GM10248 (cell line): ENCODE results near the gene MICB.
A peak's percentile ranks its signal among the peaks of the same experiment; 100 is the strongest.
"Not testable (repeated sequence)": the region's sequence is repeated elsewhere in the genome, so short reads cannot be mapped to it uniquely, and the experiment has no call there.

Experiments used
- CTCF ChIA-PET: fragments of 300-600 bp; sonication (Branson Sonifier 250); formaldehyde crosslinking; extraction: SDS; loops from one replicate; lab custom pipeline; 2021; ENCODE audit warnings: antibody characterized with exemption; lab: Yijun Ruan, JAX
- POLR2A ChIA-PET: fragments of 350-650 bp; sonication (Branson Sonifier 250); formaldehyde crosslinking; extraction: SDS; loops from one replicate; lab custom pipeline; 2020; ENCODE audit warnings: antibody characterized with exemption; lab: Yijun Ruan, JAX
- DNase-seq: peaks from one replicate; pipeline ENCODE4 v3.0.0; 2012; ENCODE audit errors: extremely low spot score
- CTCF ChIP-seq: IDR thresholded peaks from 2 replicates; pipeline ENCODE4 v1.5.1; 2012; ENCODE audit warnings: mild to moderate bottlenecking, low read depth; ENCODE audit errors: extremely low read depth, missing control alignments, control extremely low read depth

The MICB gene

DNA sequence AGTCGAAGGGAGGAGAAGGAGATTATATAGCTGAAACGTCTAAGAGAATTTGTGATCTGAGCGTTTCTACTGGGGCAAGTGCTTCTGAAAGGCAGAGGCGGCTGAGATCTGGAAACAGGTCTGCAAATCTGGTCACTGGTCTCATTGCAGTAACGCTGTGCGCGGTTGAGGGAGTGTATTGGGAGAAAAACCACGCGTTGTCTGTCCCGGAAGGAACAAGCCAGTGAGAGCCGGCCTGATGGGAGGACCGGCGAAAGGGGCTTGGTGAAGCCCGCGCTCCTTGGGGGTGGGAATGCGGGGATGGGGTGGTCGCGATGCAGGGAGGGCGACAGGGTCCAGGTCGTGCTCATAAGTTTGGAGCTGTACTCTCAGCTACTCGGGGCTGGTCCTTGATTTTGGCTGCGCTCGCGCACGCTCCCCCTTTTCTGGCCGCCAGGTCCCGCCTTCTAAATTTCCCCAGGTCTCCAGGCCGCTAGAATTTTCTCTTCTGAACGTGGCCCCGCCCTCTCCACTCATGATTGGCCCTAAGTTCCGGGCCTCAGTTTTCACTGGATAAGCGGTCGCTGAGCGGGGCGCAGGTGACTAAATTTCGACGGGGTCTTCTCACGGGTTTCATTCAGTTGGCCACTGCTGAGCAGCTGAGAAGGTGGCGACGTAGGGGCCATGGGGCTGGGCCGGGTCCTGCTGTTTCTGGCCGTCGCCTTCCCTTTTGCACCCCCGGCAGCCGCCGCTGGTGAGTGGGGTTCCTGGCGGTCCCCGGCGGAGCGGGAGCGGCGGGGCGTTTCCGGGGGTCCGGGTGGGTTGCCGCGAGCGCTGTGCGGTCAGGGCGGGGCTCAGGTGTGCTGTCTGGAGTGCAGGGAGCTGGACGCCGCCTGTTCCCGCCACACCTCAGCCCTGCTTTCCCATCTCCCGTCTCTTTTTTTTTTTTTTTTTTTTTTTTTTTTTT lies at the start of gene MICB:
Gene MICB (plus strand): TSS at position 615 of the 946 bp plus-strand sequence. CDS start 49 bp downstream, at position 664.
- peak; percentile 85 for DNase-seq
- POLR2A ChIA-PET: interaction anchor here (0.6 to 1.1 kb wide), 5 partner anchors 44 to 857 kb away, joined by 3 to 6 read pairs (median 3); partner anchors contain the start of genes DDX39B and LTB
- no peak for TF ChIP-seq CTCF
- CTCF ChIA-PET: interaction anchor here (1.3 to 5.3 kb wide), 5 partner anchors 30 to 100 kb away, joined by 3 to 34 read pairs (median 4); no protein-coding TSS in a partner anchor

GRCh38 chr6:31450751-31451150 lies 47.2 kb upstream of the MICB start:
- TF ChIP-seq CTCF: no peak
- no peak for DNase-seq
- ChIA-PET CTCF (no interaction called here), POLR2A (no interaction called here)

GRCh38 chr6:31452859-31453258 lies 45.1 kb upstream of the MICB start:
- TF ChIP-seq CTCF: no peak
- DNase-seq: no peak
- CTCF ChIA-PET: interaction anchor here (2.3 kb wide), 1 partner anchor 10 kb away, joined by 13 read pairs; no protein-coding TSS in a partner anchor
- POLR2A ChIA-PET: interaction anchor here (1.2 kb wide), 1 partner anchor 10 kb away, joined by 5 read pairs; no protein-coding TSS in a partner anchor

DNA sequence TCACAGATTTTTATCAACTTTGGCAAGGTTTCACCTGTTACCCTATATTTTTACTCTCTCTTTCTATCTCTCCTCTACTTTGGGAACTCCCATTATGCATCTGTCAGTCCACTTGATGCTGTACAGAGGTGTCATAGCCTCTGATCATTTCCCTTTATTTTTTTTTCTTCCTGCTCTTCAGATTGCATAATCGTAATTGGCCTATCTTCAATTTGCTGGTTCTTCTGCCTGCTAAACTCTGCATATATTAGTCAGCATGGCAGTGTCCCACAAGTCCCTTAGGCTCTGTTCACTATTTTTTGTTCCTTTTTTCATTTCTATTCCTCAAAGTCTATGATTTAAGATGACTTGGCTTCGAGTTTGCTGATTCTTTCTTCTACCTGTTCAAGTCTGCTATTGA lies 44.7 kb upstream of the MICB start:
- ChIA-PET POLR2A (no interaction called here), CTCF (interaction anchor here (2.3 kb wide), 1 partner anchor 11 kb away, joined by 13 read pairs; no protein-coding TSS in a partner anchor)
- TF ChIP-seq CTCF: no peak
- no peak for DNase-seq

DNA sequence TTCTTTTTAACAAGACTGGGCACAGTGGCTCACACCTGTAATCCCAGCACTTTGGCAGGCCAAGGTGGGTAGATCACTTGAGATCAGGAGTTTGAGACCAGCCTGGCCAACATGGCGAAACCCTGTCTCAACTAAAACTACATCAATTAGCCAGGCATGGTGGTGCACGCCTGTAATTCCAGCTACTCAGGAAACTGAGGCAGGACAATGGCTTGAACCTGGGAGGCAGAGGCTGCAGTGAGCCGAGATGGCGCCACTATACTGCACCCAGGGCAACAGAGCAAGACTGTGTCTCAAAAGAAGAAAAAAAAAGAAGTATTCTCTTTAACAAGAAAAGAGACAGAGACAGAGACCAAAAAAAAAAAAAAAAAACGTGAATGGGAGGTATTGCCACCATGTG lies 38.1 kb upstream of the MICB start:
- POLR2A ChIA-PET, DNase-seq, CTCF ChIA-PET: not testable (repeated sequence)

DNA sequence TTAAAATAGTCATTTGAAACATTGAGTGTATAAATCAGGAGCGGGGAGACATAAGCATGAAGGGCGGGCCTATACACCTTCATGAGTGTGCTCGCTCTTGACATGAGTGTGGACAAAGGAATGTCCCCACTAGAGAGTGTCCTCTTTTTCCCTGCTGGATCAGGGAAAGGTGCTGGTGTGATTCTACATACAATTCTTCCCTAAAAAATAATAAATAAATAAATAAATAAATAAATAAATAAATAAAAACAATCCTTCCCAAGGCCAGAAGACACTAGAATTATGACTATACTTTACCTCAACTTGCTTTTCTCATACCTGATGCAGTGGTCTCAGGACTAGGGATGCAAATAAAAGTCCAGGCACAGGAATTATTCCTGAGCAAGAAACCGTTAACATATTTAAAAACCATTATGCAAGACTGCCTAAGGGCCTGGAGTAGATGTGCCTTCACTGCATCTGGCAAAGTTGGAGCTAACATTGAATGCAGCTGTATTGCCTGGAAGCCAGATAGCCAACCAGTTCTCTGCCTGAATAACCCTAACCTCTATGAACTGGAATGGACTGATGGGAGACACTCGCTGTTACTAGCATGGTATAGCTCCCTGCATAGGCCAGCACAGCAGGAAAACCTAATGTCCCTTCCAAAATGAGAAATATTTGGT lies 37.5 kb upstream of the MICB start:
- ChIA-PET CTCF (interaction anchor here (1.4 to 2.5 kb wide), 3 partner anchors 13 to 94 kb away, joined by 3 to 9 read pairs (median 4); no protein-coding TSS in a partner anchor), POLR2A (no interaction called here)
- DNase-seq: no peak
- no peak for TF ChIP-seq CTCF
